A673 (cell line): ENCODE measurements around the gene HNF1B.

Experiments used
- EZH2 ChIP-seq: fragments of 200-600 bp; sonication (generic); IDR thresholded peaks from 2 replicates; pipeline ENCODE4 v1.6.1; 2017; ENCODE audit warnings: borderline replicate concordance, low read depth, mild to moderate bottlenecking, mixed read lengths, antibody characterized with exemption, low read length; ENCODE audit not compliant: poor library complexity, severe bottlenecking
- TF ChIP-seq, protein P1 (sequence below): fragments of 300-800, 200-600 bp; sonication (generic); conservative IDR thresholded peaks from 2 replicates; pipeline ENCODE4 v1.5.1; 2017; ENCODE audit warnings: low read depth, mild to moderate bottlenecking, antibody characterized with exemption, low read length, moderate library complexity, mixed read lengths

DNA sequence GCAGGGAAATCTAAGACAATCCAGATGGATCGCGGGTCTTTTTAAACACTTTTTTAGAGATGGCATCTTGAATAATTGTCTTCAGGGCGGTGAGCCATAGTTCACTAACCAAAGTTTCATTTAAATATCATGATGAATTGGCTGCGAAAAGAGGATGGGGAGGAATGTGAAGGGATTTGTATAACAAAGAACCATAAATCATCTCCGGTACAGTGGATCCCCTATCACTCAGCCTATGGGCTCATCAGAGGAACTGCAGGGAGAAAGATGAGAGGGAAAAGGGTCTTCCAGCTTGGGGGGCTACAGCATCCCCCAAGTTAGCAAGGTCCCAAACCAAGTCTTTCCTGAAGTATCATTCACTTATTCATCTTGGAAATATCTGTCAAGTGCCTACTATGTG lies 84.9 kb downstream of the HNF1B start:
- TF ChIP-seq, protein P1, sequence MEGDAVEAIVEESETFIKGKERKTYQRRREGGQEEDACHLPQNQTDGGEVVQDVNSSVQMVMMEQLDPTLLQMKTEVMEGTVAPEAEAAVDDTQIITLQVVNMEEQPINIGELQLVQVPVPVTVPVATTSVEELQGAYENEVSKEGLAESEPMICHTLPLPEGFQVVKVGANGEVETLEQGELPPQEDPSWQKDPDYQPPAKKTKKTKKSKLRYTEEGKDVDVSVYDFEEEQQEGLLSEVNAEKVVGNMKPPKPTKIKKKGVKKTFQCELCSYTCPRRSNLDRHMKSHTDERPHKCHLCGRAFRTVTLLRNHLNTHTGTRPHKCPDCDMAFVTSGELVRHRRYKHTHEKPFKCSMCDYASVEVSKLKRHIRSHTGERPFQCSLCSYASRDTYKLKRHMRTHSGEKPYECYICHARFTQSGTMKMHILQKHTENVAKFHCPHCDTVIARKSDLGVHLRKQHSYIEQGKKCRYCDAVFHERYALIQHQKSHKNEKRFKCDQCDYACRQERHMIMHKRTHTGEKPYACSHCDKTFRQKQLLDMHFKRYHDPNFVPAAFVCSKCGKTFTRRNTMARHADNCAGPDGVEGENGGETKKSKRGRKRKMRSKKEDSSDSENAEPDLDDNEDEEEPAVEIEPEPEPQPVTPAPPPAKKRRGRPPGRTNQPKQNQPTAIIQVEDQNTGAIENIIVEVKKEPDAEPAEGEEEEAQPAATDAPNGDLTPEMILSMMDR: no peak
- TF ChIP-seq EZH2: no peak
